Neural crest cell (in vitro differentiated cells): ENCODE measurements around the gene GTF3C6. TPM values are rescaled to one million over a fixed set of nuclear protein-coding genes. Genes with fewer than 3 reads are reported as not detected.
"Not testable (repeated sequence)": the region's sequence is repeated elsewhere in the genome, so short reads cannot be mapped to it uniquely, and the experiment has no call there.

Experiments used
- DNase-seq: peaks from one replicate; pipeline ENCODE4 v3.0.0; 2021; ENCODE audit warnings: low read depth, mixed read lengths, low spot score
- H3K27ac Mint-ChIP-seq: one replicate; pipeline ENCODE4 v1.8.0; 2021; ENCODE audit warnings: mild to moderate bottlenecking, mixed read lengths; ENCODE audit not compliant: unreplicated experiment
- H3K27me3 Mint-ChIP-seq: 2 replicates; pipeline ENCODE4 v1.8.0; 2021; ENCODE audit warnings: low read depth, mild to moderate bottlenecking, mixed read lengths
- H3K36me3 Mint-ChIP-seq: 2 replicates; pipeline ENCODE4 v1.8.0; 2021; ENCODE audit warnings: low read depth, mild to moderate bottlenecking, mixed read lengths
- H3K4me1 Mint-ChIP-seq: 2 replicates; pipeline ENCODE4 v1.8.0; 2021; ENCODE audit warnings: mixed read lengths
- H3K4me3 Mint-ChIP-seq: one replicate; pipeline ENCODE4 v1.8.0; 2021; ENCODE audit warnings: mild to moderate bottlenecking, mixed read lengths
- H3K9me3 Mint-ChIP-seq: 2 replicates; pipeline ENCODE4 v1.8.0; 2021; ENCODE audit warnings: mixed read lengths
- total RNA-seq: library from RNA; stranded (reverse); gene quantifications from 2 replicates; pipeline ENCODE4 v1.2.1, GENCODE V29; 2021
- TF ChIP-seq, protein P1 (sequence below): fragments of 200-600 bp; sonication (generic); conservative IDR thresholded peaks from 2 replicates; pipeline ENCODE4 v1.5.0; 2021; ENCODE audit warnings: antibody characterized with exemption, mild to moderate bottlenecking

The GTF3C6 gene
- total RNA-seq, 1 donor from 2014 or later, result 134 TPM

DNA sequence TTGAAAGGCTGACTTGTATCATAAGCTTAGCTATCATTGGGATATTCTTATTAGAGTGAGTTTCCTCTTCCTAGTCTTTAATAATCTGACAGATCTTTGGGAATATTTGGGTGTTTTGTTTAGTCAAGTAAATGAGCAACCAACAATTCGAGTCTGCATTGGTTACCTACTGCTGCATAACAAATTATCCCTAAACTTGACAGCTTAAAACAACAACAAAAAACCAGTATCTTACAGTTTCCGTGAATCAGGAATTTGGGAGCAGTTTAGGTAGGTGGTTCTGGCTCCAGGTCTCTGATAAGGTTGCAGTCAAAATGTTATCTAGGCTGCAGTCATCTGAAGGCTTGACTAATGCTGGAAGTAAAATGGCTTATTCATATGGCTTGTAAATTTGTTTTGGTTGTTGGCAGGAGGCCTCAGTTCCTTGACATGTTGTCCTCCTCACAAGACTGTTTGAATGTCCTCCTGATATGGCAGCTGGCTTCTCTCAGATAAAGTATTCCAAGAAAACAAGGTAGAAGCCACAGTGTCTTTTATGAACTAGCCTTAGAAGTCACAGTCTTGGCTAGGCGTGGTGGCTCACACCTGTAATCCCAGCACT is 7.2 kb downstream of the GTF3C6 start:
- H3K27ac Mint-ChIP-seq, result no peak overlapping the region
- H3K9me3 Mint-ChIP-seq, result no peaks in the 10 kb centered on the region
- no peaks in the 10 kb centered on the region for H3K4me1 Mint-ChIP-seq
- DNase-seq, result no peak
- TF ChIP-seq, protein P1, sequence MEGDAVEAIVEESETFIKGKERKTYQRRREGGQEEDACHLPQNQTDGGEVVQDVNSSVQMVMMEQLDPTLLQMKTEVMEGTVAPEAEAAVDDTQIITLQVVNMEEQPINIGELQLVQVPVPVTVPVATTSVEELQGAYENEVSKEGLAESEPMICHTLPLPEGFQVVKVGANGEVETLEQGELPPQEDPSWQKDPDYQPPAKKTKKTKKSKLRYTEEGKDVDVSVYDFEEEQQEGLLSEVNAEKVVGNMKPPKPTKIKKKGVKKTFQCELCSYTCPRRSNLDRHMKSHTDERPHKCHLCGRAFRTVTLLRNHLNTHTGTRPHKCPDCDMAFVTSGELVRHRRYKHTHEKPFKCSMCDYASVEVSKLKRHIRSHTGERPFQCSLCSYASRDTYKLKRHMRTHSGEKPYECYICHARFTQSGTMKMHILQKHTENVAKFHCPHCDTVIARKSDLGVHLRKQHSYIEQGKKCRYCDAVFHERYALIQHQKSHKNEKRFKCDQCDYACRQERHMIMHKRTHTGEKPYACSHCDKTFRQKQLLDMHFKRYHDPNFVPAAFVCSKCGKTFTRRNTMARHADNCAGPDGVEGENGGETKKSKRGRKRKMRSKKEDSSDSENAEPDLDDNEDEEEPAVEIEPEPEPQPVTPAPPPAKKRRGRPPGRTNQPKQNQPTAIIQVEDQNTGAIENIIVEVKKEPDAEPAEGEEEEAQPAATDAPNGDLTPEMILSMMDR, result no peak
- H3K27me3 Mint-ChIP-seq, result no peaks in the 10 kb centered on the region
- H3K4me3 Mint-ChIP-seq, result no peak overlapping the region
- H3K36me3 Mint-ChIP-seq, result peaks cover 22% of the 10 kb centered on the region

- H3K4me3 Mint-ChIP-seq, H3K27me3 Mint-ChIP-seq, H3K9me3 Mint-ChIP-seq, DNase-seq, H3K4me1 Mint-ChIP-seq, H3K27ac Mint-ChIP-seq: not testable (repeated sequence)
- H3K36me3 Mint-ChIP-seq, result peaks cover 16% of the 10 kb centered on the region
Observed at GRCh38 chr6:110968661-110969060, 10.2 kb downstream of the GTF3C6 start.

- peaks cover 4% of the 10 kb centered on the region for H3K4me1 Mint-ChIP-seq
- H3K27me3 Mint-ChIP-seq, result no peaks in the 10 kb centered on the region
- no peaks in the 10 kb centered on the region for H3K9me3 Mint-ChIP-seq
- H3K36me3 Mint-ChIP-seq, result peaks cover 10% of the 10 kb centered on the region
- TF ChIP-seq, protein P1, result no peak
- no peak for DNase-seq
- H3K4me3 Mint-ChIP-seq, result no peak overlapping the region
- H3K27ac Mint-ChIP-seq, result no peak overlapping the region
Observed at GRCh38 chr6:110971468-110971867, 13.0 kb downstream of the GTF3C6 start.

DNA sequence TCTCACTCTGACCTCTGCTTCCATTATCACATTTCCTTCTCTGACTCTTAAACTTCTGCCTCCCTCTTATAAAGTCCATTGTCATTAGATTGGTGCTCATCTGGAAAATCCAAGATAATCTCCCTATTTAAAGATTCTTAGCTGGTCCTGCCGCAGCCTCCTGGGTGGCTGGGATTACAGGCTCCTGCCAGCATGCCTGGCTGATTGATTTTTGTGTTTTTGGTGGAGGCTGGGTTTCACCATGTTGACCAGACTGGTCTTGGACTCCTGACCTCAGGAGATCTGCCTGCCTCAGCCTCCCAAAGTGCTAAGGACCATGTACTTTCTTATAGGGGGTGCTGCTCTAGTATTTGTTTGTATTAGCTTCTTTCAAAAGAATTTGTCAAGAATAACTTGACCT is 18.1 kb downstream of the GTF3C6 start:
- TF ChIP-seq, protein P1, result no peak
- no peak for DNase-seq
- no peak overlapping the region for H3K4me3 Mint-ChIP-seq
- no peaks in the 10 kb centered on the region for H3K27me3 Mint-ChIP-seq
- no peak overlapping the region for H3K27ac Mint-ChIP-seq
- peaks cover 30% of the 10 kb centered on the region for H3K36me3 Mint-ChIP-seq
- peaks cover 11% of the 10 kb centered on the region for H3K9me3 Mint-ChIP-seq
- peaks cover 11% of the 10 kb centered on the region for H3K4me1 Mint-ChIP-seq

GRCh38 chr6:110979565-110980101 is 21.1 kb downstream of the GTF3C6 start:
- Mint-ChIP-seq H3K4me3 (peak overlapping the region; percentile 65), H3K27me3 (no peaks in the 10 kb centered on the region), H3K36me3 (peaks cover 36% of the 10 kb centered on the region), H3K27ac (no peak overlapping the region), H3K4me1 (peaks cover 26% of the 10 kb centered on the region), H3K9me3 (peaks cover 11% of the 10 kb centered on the region)
- DNase-seq, result no peak
- TF ChIP-seq, protein P1, result no peak

DNA sequence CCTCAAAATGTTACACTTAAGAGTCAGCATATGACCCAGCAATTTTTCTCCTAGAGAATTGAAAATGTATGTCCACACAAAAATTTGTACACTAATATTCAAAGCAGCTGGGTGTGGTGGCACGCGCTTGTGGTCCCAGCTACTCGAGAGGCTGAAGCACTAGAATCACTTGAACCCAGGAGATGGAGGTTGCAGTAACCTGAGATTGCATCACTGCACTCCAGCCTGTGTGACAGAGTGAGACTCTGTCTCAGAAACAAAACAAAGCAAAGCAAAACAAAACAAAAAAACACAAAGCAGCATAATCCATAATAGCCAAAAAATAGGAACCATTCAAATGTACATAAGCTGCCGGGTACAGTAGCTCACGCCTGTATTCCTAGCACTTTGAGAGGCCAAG is 21.7 kb downstream of the GTF3C6 start:
- H3K4me1 Mint-ChIP-seq, result peaks cover 26% of the 10 kb centered on the region
- peak overlapping the region; percentile 35 for H3K27ac Mint-ChIP-seq

More for the DNA sequence above, 21.7 kb downstream of the GTF3C6 start:
- H3K27me3 Mint-ChIP-seq, result no peaks in the 10 kb centered on the region
- TF ChIP-seq, protein P1, result no peak
- peaks cover 11% of the 10 kb centered on the region for H3K9me3 Mint-ChIP-seq
- DNase-seq, result no peak
- H3K36me3 Mint-ChIP-seq, result peaks cover 36% of the 10 kb centered on the region
- peak overlapping the region; percentile 99 for H3K4me3 Mint-ChIP-seq
